Gastrocnemius medialis (tissue), 4 donors: ENCODE results near the gene C17orf78.

Experiments
- POLR2A ChIP-seq, 2 donors: fragments of 450-650 bp; IDR thresholded peaks; one replicate each; pipeline ENCODE4 v1.6.1; 2017; ENCODE audit warnings: antibody characterized with exemption in 2 of 2, mild to moderate bottlenecking in 2 of 2, moderate library complexity in 2 of 2
- TF ChIP-seq, protein P1 (sequence below), 5 experiments: fragments of 450-650 bp in 3 of 5; fragments of 200-600 bp in 2 of 5; sonication (generic) in 2 of 5; IDR thresholded peaks in 4 of 5; conservative IDR thresholded peaks in 1 of 5; 1 replicate in 4 of 5; 2 replicates in 1 of 5; pipeline ENCODE4 v1.5.1; 2016 to 2019; ENCODE audit warnings: antibody characterized with exemption in 5 of 5, mild to moderate bottlenecking in 3 of 5, moderate library complexity in 3 of 5

DNA sequence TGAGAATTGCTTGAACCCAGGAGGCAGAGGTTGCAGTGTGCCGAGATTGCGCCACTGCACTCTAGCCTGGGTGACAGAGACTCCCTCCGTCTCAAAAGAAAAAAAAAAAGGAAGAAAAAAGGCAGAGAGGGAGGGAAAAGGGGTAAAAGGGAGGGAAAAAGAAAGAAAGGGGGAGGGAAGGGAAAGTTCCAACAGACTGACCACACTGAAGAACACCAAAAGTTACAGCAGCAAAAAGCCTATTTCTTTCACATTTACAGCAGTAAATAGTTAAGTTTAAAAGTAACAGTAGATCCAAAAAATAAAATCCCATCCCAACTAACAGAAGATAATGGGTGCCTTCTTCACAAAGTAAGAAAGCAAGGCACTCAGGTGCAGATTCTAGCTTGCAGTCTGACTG is 36.9 kb upstream of the C17orf78 start:
- TF ChIP-seq, protein P1, sequence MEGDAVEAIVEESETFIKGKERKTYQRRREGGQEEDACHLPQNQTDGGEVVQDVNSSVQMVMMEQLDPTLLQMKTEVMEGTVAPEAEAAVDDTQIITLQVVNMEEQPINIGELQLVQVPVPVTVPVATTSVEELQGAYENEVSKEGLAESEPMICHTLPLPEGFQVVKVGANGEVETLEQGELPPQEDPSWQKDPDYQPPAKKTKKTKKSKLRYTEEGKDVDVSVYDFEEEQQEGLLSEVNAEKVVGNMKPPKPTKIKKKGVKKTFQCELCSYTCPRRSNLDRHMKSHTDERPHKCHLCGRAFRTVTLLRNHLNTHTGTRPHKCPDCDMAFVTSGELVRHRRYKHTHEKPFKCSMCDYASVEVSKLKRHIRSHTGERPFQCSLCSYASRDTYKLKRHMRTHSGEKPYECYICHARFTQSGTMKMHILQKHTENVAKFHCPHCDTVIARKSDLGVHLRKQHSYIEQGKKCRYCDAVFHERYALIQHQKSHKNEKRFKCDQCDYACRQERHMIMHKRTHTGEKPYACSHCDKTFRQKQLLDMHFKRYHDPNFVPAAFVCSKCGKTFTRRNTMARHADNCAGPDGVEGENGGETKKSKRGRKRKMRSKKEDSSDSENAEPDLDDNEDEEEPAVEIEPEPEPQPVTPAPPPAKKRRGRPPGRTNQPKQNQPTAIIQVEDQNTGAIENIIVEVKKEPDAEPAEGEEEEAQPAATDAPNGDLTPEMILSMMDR (IDR thresholded peaks at IDR 0.05 in 4 of 5, conservative IDR thresholded peaks at IDR 0.05 in 1 of 5): no peak
- TF ChIP-seq POLR2A (IDR thresholded peaks at IDR 0.05): no peak
